ENCODE data around the gene ZNF575. TPM values are rescaled to one million over a fixed set of nuclear protein-coding genes. Genes with fewer than 3 reads are reported as not detected.

The ZNF575 gene
- total RNA-seq, 1 experiment from 2014 or later: not detected

GRCh38 chr19:43524922-43525835, 7.8 kb upstream of the ZNF575 start:
- H3K9ac ChIP-seq (ENCODE audit: extremely low read depth, insufficient read length, low read length): no peak overlapping the region

More at GRCh38 chr19:43524922-43525835, 7.8 kb upstream of the ZNF575 start:
- no peak overlapping the region for H4K8ac ChIP-seq (replicated peaks; ENCODE audit: insufficient read length, low read depth, low read length)
- no CpG with 5 or more reads among the region's 12 CpGs for WGBS (ENCODE audit: extremely low coverage, insufficient read length, low lambda C conversion rate)
- no peak overlapping the region for H3K27ac ChIP-seq (ENCODE audit: insufficient read length, low read depth, low read length)
- H3K56ac ChIP-seq (ENCODE audit: insufficient read length, low read depth, low read length): no peak overlapping the region
- Mint-ChIP-seq H3K27me3 (ENCODE audit: low read depth) (peaks cover 34% of the 10 kb centered on the region), H3K9me3 (no peaks in the 10 kb centered on the region), H3K36me3 (ENCODE audit: insufficient read depth in 1 of 3, low read depth in 3 of 3) (no peaks in the 10 kb centered on the region), H3K4me3 (peak overlapping the region; percentile 80 to 94), H3K27ac (no peak overlapping the region), H3K4me1 (peaks cover 15 to 20% of the 10 kb centered on the region in 2 experiments)
- H3K4me2 ChIP-seq (ENCODE audit: insufficient read depth, insufficient read length, low read length): peak overlapping the region; percentile 86
- H3K23ac ChIP-seq (ENCODE audit: insufficient read length, low read depth, low read length): no peak overlapping the region
- H3K79me2 ChIP-seq (ENCODE audit: insufficient read depth, low read length): no peaks in the 10 kb centered on the region
- H3K4ac ChIP-seq (ENCODE audit: low read depth, low read length): no peak overlapping the region
- no peak overlapping the region for H2BK12ac ChIP-seq (ENCODE audit: insufficient read length, low read depth, low read length)
- no peak overlapping the region for H2AFZ ChIP-seq (ENCODE audit: low read length)
- no peak overlapping the region for H3K18ac ChIP-seq (ENCODE audit: insufficient read length, low read depth, low read length)
- DNase-seq: peak; percentile 64
- no peak overlapping the region for H4K91ac ChIP-seq (ENCODE audit: insufficient read length, low read depth, low read length)
- H3K79me1 ChIP-seq (ENCODE audit: insufficient read depth, low read depth, low read length, poor library complexity, severe bottlenecking): no peaks in the 10 kb centered on the region
- no peak overlapping the region for H3T11ph ChIP-seq (ENCODE audit: low read length)
- H4K5ac ChIP-seq (ENCODE audit: insufficient read length, low read depth, low read length): no peak overlapping the region
- TF ChIP-seq CTCF (conservative IDR thresholded peaks at IDR 0.05): no peak
- H3K4me1 ChIP-seq (ENCODE audit: insufficient read depth, low read length): no peaks in the 10 kb centered on the region
- H3K27me3 ChIP-seq (ENCODE audit: insufficient read depth, low read length): peaks cover 3% of the 10 kb centered on the region; the same call in 1 of the 2 replicates
- H2BK5ac ChIP-seq (ENCODE audit: insufficient read length, low read length): no peak overlapping the region
- H2BK120ac ChIP-seq (ENCODE audit: low read depth, low read length, poor library complexity, severe bottlenecking): no peak overlapping the region
- H3K23me2 ChIP-seq (ENCODE audit: insufficient read length, low read depth, low read length, poor library complexity, severe bottlenecking): peaks cover 22% of the 10 kb centered on the region
- no peaks in the 10 kb centered on the region for H3K9me3 ChIP-seq (ENCODE audit: control insufficient read depth, low read depth, low read length)
- no peak overlapping the region for H2BK15ac ChIP-seq (ENCODE audit: low read depth, low read length)
- no peak overlapping the region for H2AK5ac ChIP-seq (ENCODE audit: insufficient read length, low read length)
- no peak overlapping the region for H2BK20ac ChIP-seq (ENCODE audit: low read depth, low read length, poor library complexity, severe bottlenecking)
- peaks cover 4% of the 10 kb centered on the region for H4K20me1 ChIP-seq (ENCODE audit: control insufficient read depth, insufficient read depth, insufficient read length)
- H3K14ac ChIP-seq (ENCODE audit: insufficient read depth, low read length): no peak overlapping the region
